Measurements from ENCODE around the gene CCDC14. TPM values are rescaled to one million over a fixed set of nuclear protein-coding genes. Genes with fewer than 3 reads are reported as not detected.
A peak's percentile ranks its signal among the peaks of the same experiment; 100 is the strongest.

CCDC14 gene
- polyA plus RNA-seq, 1 donor (not counting 4 experiments of a cell fraction or from before 2014, with no cell fraction given), result 50.5 TPM

DNA sequence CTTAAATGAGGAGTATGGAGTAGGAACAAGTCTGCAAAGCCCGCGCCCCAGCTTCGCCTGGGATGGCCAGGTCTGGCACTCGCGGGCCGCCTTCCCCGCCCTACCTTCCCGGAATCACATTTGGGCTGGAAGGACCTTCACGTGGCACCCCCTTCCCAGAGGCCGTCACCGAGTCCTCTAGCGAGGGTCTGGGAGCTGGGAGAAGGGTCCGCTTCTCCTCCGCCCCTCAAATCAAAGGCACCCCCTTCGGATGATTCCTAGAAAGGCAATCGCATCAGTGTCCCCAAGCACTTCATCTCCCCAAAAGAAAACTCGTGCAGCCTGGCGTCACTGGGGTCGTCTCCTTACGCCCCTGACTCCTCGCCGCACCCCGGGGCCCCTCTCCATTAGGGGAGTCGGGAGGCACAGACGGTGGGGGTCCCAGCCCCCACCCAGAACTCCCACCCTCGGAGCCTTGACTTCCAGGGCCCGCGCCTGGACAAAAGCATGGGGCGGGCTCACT, 77.3 kb downstream of the CCDC14 start:
- FAIRE-seq (no peak), DNase-seq (ENCODE audit: low read depth, low spot score) (no peak)
- no peaks in the 10 kb centered on the region for H3K79me2 ChIP-seq (ENCODE audit: control insufficient read depth, insufficient read depth, low read length)
- H3K9me3 ChIP-seq (ENCODE audit: control insufficient read depth, low read depth, low read length), result no peaks in the 10 kb centered on the region
- no peak overlapping the region for H3K9ac ChIP-seq (ENCODE audit: control insufficient read depth, extremely low read depth, insufficient read depth, low read length)
- dilution Hi-C loops (cut with MboI; ENCODE audit: extremely low pct_ligation_motif_present, low sequenced_read_pairs), result no loop called here
- H3K9me1 ChIP-seq (ENCODE audit: control insufficient read depth, extremely low read depth, insufficient read depth, low read length), result no peaks in the 10 kb centered on the region
- no peak overlapping the region for H3K27ac ChIP-seq (ENCODE audit: control insufficient read depth, insufficient read depth, low read length)
- no peak for TF ChIP-seq EZH2 (IDR thresholded peaks at IDR 0.05; ENCODE audit: low read length)
- TF ChIP-seq, protein P1, sequence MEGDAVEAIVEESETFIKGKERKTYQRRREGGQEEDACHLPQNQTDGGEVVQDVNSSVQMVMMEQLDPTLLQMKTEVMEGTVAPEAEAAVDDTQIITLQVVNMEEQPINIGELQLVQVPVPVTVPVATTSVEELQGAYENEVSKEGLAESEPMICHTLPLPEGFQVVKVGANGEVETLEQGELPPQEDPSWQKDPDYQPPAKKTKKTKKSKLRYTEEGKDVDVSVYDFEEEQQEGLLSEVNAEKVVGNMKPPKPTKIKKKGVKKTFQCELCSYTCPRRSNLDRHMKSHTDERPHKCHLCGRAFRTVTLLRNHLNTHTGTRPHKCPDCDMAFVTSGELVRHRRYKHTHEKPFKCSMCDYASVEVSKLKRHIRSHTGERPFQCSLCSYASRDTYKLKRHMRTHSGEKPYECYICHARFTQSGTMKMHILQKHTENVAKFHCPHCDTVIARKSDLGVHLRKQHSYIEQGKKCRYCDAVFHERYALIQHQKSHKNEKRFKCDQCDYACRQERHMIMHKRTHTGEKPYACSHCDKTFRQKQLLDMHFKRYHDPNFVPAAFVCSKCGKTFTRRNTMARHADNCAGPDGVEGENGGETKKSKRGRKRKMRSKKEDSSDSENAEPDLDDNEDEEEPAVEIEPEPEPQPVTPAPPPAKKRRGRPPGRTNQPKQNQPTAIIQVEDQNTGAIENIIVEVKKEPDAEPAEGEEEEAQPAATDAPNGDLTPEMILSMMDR (optimal IDR thresholded peaks at IDR 0.05 in 1 of 3, IDR thresholded peaks at IDR 0.05 in 1 of 3, conservative IDR thresholded peaks at IDR 0.05 in 1 of 3; ENCODE audit: extremely low read depth in 1 of 3, insufficient read depth in 2 of 3, low read length in 3 of 3), result no peak
- peak overlapping the region; percentile 34 to 65 (median 50) for H3K4me3 ChIP-seq (ENCODE audit: control insufficient read depth in 2 of 3, extremely low read depth in 1 of 3, insufficient read depth in 2 of 3, low read depth in 1 of 3, low read length in 3 of 3)
- H3K27me3 ChIP-seq (ENCODE audit: control insufficient read depth, extremely low read depth, insufficient read depth, low read length), result peaks cover 14% of the 10 kb centered on the region
- H3K4me2 ChIP-seq (ENCODE audit: control insufficient read depth, extremely low read depth, insufficient read depth, low read depth, low read length), result peak overlapping the region; percentile 79
- H2AFZ ChIP-seq (ENCODE audit: control insufficient read depth, low read length), result peak overlapping the region; percentile 64
- H3K36me3 ChIP-seq (ENCODE audit: control insufficient read depth in 2 of 2, extremely low read depth in 1 of 2, insufficient read depth in 2 of 2, low read length in 2 of 2), result no peaks in the 10 kb centered on the region
- no peaks in the 10 kb centered on the region for H4K20me1 ChIP-seq (ENCODE audit: control insufficient read depth, extremely low read depth, insufficient read depth, low read length)
- H3K4me1 ChIP-seq (ENCODE audit: control insufficient read depth, extremely low read depth, insufficient read depth, low read length), result no peaks in the 10 kb centered on the region

DNA sequence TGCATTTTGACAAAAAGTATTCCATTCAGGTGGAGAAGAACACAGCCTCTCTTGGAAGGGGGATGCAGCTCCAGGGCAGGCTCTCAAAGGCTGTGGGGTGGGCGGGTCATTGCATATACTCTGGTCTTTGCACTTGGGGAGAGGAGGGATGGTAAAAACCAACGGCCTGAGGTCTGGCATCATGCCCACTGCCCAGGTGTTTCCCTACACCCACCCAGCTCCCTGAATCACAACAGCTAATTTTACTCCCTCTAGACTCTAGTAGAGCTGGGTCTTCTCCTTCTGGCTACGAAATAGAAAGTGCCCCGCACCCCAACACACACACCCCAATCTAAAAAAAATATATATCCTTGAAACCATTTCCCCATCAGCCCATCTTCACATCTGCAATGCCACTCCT, 77.9 kb downstream of the CCDC14 start:
- H3K27ac ChIP-seq (ENCODE audit: control insufficient read depth, insufficient read depth, low read length), result no peak overlapping the region
- peak overlapping the region; percentile 79 for H3K4me2 ChIP-seq (ENCODE audit: control insufficient read depth, extremely low read depth, insufficient read depth, low read depth, low read length)
- peaks cover 14% of the 10 kb centered on the region for H3K27me3 ChIP-seq (ENCODE audit: control insufficient read depth, extremely low read depth, insufficient read depth, low read length)
- H3K9me3 ChIP-seq (ENCODE audit: control insufficient read depth, low read depth, low read length), result no peaks in the 10 kb centered on the region
- no peaks in the 10 kb centered on the region for H3K9me1 ChIP-seq (ENCODE audit: control insufficient read depth, extremely low read depth, insufficient read depth, low read length)
- no peak for FAIRE-seq
- no peak overlapping the region for H2AFZ ChIP-seq (ENCODE audit: control insufficient read depth, low read length)
- TF ChIP-seq EZH2 (IDR thresholded peaks at IDR 0.05; ENCODE audit: low read length), result no peak
- TF ChIP-seq, protein P1 (optimal IDR thresholded peaks at IDR 0.05 in 1 of 3, IDR thresholded peaks at IDR 0.05 in 1 of 3, conservative IDR thresholded peaks at IDR 0.05 in 1 of 3; ENCODE audit: extremely low read depth in 1 of 3, insufficient read depth in 2 of 3, low read length in 3 of 3), result no peak
- dilution Hi-C loops (cut with MboI; ENCODE audit: extremely low pct_ligation_motif_present, low sequenced_read_pairs), result no loop called here
- no peaks in the 10 kb centered on the region for H3K36me3 ChIP-seq (ENCODE audit: control insufficient read depth in 2 of 2, extremely low read depth in 1 of 2, insufficient read depth in 2 of 2, low read length in 2 of 2)
- H3K4me1 ChIP-seq (ENCODE audit: control insufficient read depth, extremely low read depth, insufficient read depth, low read length), result no peaks in the 10 kb centered on the region
- no peak for DNase-seq (ENCODE audit: low read depth, low spot score)
- H3K79me2 ChIP-seq (ENCODE audit: control insufficient read depth, insufficient read depth, low read length), result no peaks in the 10 kb centered on the region
- no peak overlapping the region for H3K9ac ChIP-seq (ENCODE audit: control insufficient read depth, extremely low read depth, insufficient read depth, low read length)
- no peaks in the 10 kb centered on the region for H4K20me1 ChIP-seq (ENCODE audit: control insufficient read depth, extremely low read depth, insufficient read depth, low read length)
- H3K4me3 ChIP-seq (ENCODE audit: control insufficient read depth in 2 of 3, extremely low read depth in 1 of 3, insufficient read depth in 2 of 3, low read depth in 1 of 3, low read length in 3 of 3), result peak overlapping the region in 1 of 3 experiments; percentile 50
